Activated CD4-positive, alpha-beta T cell treated with anti-CD3 and anti-CD28 coated beads for 36 hours (primary cell): Measurements from ENCODE around the gene PRKD2. TPM values are rescaled to one million over a fixed set of nuclear protein-coding genes. Genes with fewer than 3 reads are reported as not detected.
A peak's percentile ranks its signal among the peaks of the same experiment; 100 is the strongest.

Experiments
- ATAC-seq: fragments of 200-7000 bp; cut with Tn5 transposase; one replicate; pipeline ENCODE4 v1.10.0; 2021; ENCODE audit warnings: mild to moderate bottlenecking, moderate library complexity
- CTCF ChIA-PET: fragments of 350-600 bp; sonication (Branson Sonifier 250); formaldehyde crosslinking; loops from one replicate; lab custom pipeline; 2021; ENCODE audit warnings: antibody characterized with exemption; lab: Charles Lee
- POLR2A ChIA-PET: fragments of 350-600 bp; sonication (Branson Sonifier 250); formaldehyde crosslinking; loops from one replicate; lab custom pipeline; 2021; ENCODE audit warnings: antibody characterized with exemption, inconsistent platforms; lab: Charles Lee
- DNase-seq: peaks from one replicate; pipeline ENCODE4 v3.0.0-alpha.2; 2020
- H3K27ac Mint-ChIP-seq: one replicate; pipeline ENCODE4 v1.8.0; 2021; ENCODE audit warnings: mixed read lengths
- H3K27me3 Mint-ChIP-seq: one replicate; pipeline ENCODE4 v1.8.0; 2021; ENCODE audit warnings: mixed read lengths
- H3K36me3 Mint-ChIP-seq: one replicate; pipeline ENCODE4 v1.8.0; 2021; ENCODE audit warnings: low read depth, mixed read lengths
- H3K4me1 Mint-ChIP-seq: one replicate; pipeline ENCODE4 v1.8.0; 2021; ENCODE audit warnings: mixed read lengths
- H3K4me3 Mint-ChIP-seq: one replicate; pipeline ENCODE4 v1.8.0; 2021; ENCODE audit warnings: mild to moderate bottlenecking, moderate library complexity, mixed read lengths
- H3K9me3 Mint-ChIP-seq: one replicate; pipeline ENCODE4 v1.8.0; 2021; ENCODE audit warnings: low read depth, mixed read lengths
- intact Hi-C, 2 experiments: fragments of 100-400 bp; cut with DNase I in 1 of 2; cut with micrococcal nuclease in 1 of 2; formaldehyde crosslinking; loops; one replicate each; pipeline versions ENCODE4 v1.14.2 to v1.15.1; 2022 to 2024; cut with DNase I, micrococcal nuclease
- total RNA-seq, 2 experiments: library from RNA; stranded (reverse); gene quantifications; one replicate each; pipeline ENCODE4 v1.2.3, GENCODE V29; 2021

Gene PRKD2
- total RNA-seq, 2 experiments from 2014 or later: 76.0 to 78.3 TPM

DNA sequence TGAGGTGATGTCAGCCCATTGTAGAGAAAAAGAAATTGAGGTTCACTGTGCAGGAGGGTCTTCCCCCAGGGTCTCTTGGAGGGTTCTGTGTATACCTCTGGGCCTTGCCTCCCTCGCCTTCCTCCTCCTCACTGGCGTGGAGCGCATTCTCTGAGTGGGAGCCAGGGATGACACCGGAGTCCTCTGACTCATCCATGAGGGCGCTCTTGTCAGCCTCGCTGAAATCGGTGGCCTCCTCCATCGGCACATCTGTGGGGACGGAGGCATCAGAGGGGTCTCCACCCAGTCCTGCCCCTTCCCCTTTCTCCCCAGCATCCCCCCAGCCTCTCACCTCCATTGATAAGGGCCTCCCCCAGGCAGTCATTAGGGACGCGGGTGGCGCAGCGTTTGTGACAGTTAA lies 16.2 kb downstream of the PRKD2 start:
- DNase-seq (no peak), ATAC-seq (no peak)
- Mint-ChIP-seq H3K27ac (no peak overlapping the region), H3K36me3 (peaks cover 48% of the 10 kb centered on the region), H3K27me3 (no peaks in the 10 kb centered on the region), H3K9me3 (no peaks in the 10 kb centered on the region), H3K4me3 (no peak overlapping the region), H3K4me1 (peaks cover 6% of the 10 kb centered on the region)
- CTCF ChIA-PET: no interaction called here
- POLR2A ChIA-PET: no interaction called here
- intact Hi-C loops: no loop called here

DNA sequence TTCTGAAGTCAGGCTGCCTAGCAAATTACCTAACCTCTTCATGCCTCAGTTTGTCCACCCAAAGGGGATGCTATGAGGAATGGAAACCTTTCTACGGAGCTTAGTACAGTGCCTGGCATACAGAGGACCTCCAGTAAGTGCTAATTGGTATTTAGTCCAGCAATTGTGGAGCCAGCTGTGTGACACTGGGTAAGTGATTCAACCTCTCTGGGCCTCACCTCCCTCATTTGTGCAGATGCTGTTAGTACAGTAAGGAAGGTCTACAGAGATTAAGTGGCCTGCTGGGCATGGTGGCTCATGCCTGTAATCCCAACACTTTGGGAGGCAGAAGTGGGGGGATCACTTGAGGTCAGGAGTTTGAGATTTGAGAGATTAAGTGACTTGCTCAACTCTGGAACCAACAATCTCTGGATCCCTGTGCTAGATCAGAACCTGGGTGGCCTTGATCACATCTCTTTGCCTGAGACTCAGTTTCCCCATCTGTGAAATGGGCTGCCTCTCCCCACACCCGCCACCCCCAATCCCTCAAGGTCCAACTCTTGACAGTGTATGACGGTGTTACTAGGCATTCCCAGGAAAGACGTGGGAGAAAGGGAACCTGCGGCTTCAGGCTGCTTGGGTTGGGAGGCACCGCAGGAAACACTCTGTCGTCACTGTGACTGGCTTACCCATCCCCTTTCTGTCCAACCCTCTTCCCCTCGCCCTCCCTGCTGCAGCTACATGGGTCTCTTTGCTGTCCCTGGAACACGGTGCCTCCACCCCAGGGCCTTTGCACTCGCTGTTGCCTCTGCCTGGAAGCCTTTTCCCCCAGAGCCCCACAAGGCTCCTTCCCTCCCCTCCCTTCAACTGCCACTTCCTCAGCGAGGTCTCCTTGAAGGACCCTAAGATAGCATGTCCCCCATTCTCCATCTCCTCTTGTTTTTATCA lies 18.3 kb downstream of the PRKD2 start:
- ChIA-PET CTCF (interaction anchor here (0.6 to 1.4 kb wide), 2 partner anchors 30 to 68 kb away, joined by 3 to 4 read pairs; no protein-coding TSS in a partner anchor), POLR2A (no interaction called here)
- H3K4me1 Mint-ChIP-seq: no peaks in the 10 kb centered on the region
- H3K27me3 Mint-ChIP-seq: no peaks in the 10 kb centered on the region
- no peak overlapping the region for H3K4me3 Mint-ChIP-seq
- H3K27ac Mint-ChIP-seq: no peak overlapping the region
- no peaks in the 10 kb centered on the region for H3K9me3 Mint-ChIP-seq
- peaks cover 51% of the 10 kb centered on the region for H3K36me3 Mint-ChIP-seq
- intact Hi-C loops: no loop called here
- no peak for ATAC-seq
- no peak for DNase-seq

DNA sequence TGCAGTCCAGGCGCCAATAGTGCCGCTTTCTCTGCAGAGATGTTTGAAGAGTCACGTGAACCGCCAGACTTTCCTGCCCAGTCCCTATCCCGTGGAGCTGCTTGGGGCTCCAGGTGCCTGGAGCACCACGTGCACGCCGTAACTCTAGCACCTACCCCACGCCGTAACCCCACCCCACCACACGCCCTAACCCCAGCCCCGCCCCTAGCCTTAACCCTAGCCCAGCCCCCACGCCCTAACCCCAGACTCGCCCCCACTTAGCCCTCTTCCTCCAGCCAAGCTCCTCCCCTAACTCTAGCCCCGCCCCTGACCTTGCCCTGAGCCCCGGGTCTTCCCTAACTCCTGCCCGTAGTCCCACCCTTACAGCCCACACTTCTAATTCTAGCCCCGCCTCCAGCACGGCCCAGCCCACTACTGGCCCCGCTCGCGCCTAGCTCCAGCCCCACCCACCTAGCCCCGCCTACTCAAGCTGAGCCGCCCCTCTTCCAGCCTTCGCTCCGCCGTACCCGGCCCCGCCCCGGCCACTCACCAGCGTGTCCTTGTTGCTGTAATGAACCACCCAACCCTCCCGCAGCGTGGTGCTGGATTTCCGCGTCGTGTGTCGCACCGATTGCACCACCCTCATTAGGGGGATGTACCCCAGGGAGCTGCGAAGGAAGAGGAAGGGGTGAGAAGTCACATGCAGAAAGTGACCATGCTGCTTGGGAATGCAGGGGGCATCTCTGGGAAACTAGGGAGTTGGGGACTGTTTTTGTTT lies 19.5 kb downstream of the PRKD2 start:
- CTCF ChIA-PET: interaction anchor here (0.6 to 2.0 kb wide), 4 partner anchors 8 to 186 kb away, joined by 3 to 7 read pairs (median 5); no protein-coding TSS in a partner anchor
- ATAC-seq (peak; percentile 57), DNase-seq (peak; percentile 46)
- Mint-ChIP-seq H3K4me3 (no peak overlapping the region), H3K4me1 (no peaks in the 10 kb centered on the region), H3K27me3 (no peaks in the 10 kb centered on the region), H3K9me3 (no peaks in the 10 kb centered on the region), H3K36me3 (peaks cover 59% of the 10 kb centered on the region), H3K27ac (no peak overlapping the region)
- POLR2A ChIA-PET: interaction anchor here (0.8 kb wide), 1 partner anchor 17 kb away, joined by 4 read pairs; no protein-coding TSS in a partner anchor
- intact Hi-C loops: no loop called here

DNA sequence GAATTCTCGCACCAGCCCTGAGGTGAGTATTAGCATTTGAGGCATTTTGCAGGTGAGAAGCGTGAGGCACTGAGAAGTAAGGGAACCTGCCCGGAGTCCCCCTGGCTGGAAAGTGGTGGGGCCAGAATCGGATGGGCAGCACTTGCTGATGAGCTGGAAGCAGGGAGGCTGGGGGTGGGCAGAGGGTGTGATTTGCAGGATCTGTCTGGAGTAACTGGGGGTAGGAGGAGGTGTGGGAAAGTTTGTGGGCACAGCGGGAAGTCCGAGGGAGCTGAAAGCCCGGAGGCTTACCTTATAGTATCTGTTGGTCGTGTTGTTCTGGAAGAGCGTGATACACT lies 20.1 kb downstream of the PRKD2 start:
- Mint-ChIP-seq H3K36me3 (peaks cover 62% of the 10 kb centered on the region), H3K27ac (no peak overlapping the region), H3K4me3 (no peak overlapping the region), H3K27me3 (no peaks in the 10 kb centered on the region), H3K9me3 (no peaks in the 10 kb centered on the region), H3K4me1 (no peaks in the 10 kb centered on the region)
- intact Hi-C loops: no loop called here
- no peak for ATAC-seq
- no peak for DNase-seq
- ChIA-PET CTCF (interaction anchor here (0.6 to 2.0 kb wide), 5 partner anchors 9 to 185 kb away, joined by 3 to 7 read pairs (median 4); no protein-coding TSS in a partner anchor), POLR2A (interaction anchor here (0.8 kb wide), 1 partner anchor 17 kb away, joined by 4 read pairs; no protein-coding TSS in a partner anchor)

DNA sequence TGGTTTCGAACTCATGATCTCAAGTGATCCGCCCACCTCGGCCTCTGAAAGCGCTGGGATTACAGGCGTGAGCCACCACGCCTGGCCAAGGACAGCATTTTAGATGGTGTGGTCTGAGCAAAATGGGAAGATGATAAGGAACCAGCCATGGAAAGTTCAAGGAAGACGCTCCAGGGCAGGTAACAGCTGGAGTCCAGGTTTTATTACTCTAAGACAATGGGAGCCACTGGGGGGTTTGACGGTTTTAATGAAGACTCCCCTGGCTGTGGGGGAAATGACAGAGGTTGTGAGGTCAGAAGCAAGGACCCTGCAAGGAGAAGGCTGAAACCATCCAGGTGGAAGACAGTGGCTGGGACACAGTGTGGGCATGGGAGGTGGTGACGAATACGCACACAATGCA lies 20.9 kb downstream of the PRKD2 start:
- H3K27me3 Mint-ChIP-seq: no peaks in the 10 kb centered on the region
- ChIA-PET POLR2A (no interaction called here), CTCF (interaction anchor here (0.7 to 2.0 kb wide), 4 partner anchors 8 to 31 kb away, joined by 4 to 6 read pairs (median 4); no protein-coding TSS in a partner anchor)
- intact Hi-C loops: no loop called here
- no peak overlapping the region for H3K27ac Mint-ChIP-seq
- no peaks in the 10 kb centered on the region for H3K9me3 Mint-ChIP-seq
- H3K4me1 Mint-ChIP-seq: no peaks in the 10 kb centered on the region
- ATAC-seq: no peak
- no peak overlapping the region for H3K4me3 Mint-ChIP-seq
- H3K36me3 Mint-ChIP-seq: peaks cover 64% of the 10 kb centered on the region
- no peak for DNase-seq

DNA sequence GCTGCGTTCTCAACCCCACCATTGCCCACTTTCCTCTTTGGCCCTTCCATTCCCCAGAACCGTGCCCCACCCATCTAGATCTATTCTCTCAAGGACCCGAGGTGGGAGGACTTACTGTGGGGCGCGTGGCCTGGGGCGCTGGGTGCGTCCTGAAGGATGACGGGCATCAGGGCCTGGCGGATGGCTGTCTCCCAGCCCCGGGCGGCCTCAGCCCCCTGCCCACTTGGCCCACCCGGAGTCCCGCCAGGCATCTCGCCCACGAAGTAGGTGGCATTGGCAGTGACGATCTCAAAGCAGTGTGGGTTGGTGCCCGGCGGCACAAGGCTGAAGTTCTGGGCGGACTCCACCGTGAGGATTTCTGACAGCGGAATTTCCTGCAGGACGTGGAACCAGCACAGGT lies 23.2 kb downstream of the PRKD2 start:
- CTCF ChIA-PET: interaction anchor here (2.1 kb wide), 1 partner anchor 11 kb away, joined by 8 read pairs; no protein-coding TSS in a partner anchor
- POLR2A ChIA-PET: no interaction called here

DNA sequence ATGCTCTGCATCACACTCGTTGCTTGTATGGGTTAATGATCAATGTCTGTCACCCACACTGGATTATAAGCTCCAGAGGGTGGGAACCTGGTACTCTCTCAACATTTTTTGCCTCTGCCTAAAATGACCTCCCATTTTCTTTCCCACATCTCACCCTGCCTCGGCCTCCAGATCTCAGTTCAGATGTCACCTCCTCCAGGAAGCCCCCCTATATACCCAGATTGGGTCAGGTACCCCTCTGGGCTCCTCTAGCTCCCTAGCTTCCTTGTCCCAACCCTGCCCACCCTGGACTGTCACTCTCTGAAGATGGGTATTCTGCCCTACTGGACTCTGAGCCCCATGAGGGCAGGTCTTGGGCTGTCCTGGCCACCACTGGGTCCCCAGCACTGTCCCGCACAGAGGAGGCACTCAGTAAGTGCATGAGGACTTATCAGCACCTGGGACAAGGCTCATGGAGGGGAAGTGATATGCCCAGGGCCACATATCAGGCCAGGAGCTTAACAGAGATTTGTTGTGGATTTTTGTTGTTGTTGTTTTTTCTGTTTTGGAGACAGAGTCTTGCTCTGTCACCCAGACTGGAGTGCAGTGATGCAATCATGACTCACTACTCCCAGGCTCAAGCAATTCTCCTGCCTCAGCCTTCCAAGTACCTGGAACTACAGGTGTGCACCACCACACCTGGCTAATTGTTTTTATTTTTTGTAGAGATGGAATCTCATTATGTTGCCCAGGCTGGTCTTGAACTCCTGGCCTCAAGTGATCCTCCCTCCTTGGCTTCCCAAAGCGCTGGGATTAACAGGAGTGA lies 23.8 kb downstream of the PRKD2 start:
- ChIA-PET POLR2A (no interaction called here), CTCF (interaction anchor here (0.6 to 2.1 kb wide), 4 partner anchors 10 to 113 kb away, joined by 3 to 8 read pairs (median 4); no protein-coding TSS in a partner anchor)
- no peaks in the 10 kb centered on the region for H3K9me3 Mint-ChIP-seq
- no peaks in the 10 kb centered on the region for H3K4me1 Mint-ChIP-seq
- no peak for ATAC-seq
- no peak overlapping the region for H3K4me3 Mint-ChIP-seq
- H3K36me3 Mint-ChIP-seq: peaks cover 70% of the 10 kb centered on the region
- H3K27ac Mint-ChIP-seq: peak overlapping the region; percentile 47
- intact Hi-C loops: loop anchor here in 1 of 2 experiments (5.0 kb wide), 1 partner anchor 34 kb away; no protein-coding TSS in a partner anchor
- DNase-seq: no peak
- no peaks in the 10 kb centered on the region for H3K27me3 Mint-ChIP-seq

More for the DNA sequence above, 23.2 kb downstream of the PRKD2 start:
- Mint-ChIP-seq H3K9me3 (no peaks in the 10 kb centered on the region), H3K4me3 (no peak overlapping the region), H3K4me1 (no peaks in the 10 kb centered on the region), H3K36me3 (peaks cover 69% of the 10 kb centered on the region), H3K27me3 (no peaks in the 10 kb centered on the region), H3K27ac (peak overlapping the region; percentile 47)
- DNase-seq: no peak
- intact Hi-C loops: loop anchor here in 1 of 2 experiments (5.0 kb wide), 1 partner anchor 34 kb away; no protein-coding TSS in a partner anchor
- no peak for ATAC-seq

DNA sequence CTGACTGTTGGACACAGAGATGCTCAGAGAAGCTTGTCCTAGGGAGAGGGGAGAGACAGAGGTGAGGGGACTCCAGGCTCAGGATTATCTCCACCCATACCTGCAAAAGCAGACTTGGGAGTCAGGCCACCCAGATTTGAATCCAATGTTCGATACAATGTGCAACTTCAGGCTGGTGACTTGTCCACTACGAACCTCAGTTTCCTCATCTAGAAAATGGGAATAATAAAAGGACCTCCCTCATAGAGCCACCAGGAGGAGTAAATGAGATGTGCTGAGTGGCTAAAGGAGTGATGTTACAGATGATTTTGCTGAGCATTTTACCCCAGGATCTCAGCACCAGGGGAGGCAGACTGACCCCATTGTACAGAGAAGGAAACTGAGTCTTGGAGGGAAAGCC lies 25.0 kb downstream of the PRKD2 start:
- no peaks in the 10 kb centered on the region for H3K4me1 Mint-ChIP-seq
- no peak for ATAC-seq
- H3K4me3 Mint-ChIP-seq: no peak overlapping the region
- ChIA-PET CTCF (no interaction called here), POLR2A (no interaction called here)
- no peaks in the 10 kb centered on the region for H3K9me3 Mint-ChIP-seq
- intact Hi-C loops: loop anchor here in 1 of 2 experiments (5.0 kb wide), 1 partner anchor 35 kb away; no protein-coding TSS in a partner anchor
- H3K27ac Mint-ChIP-seq: peak overlapping the region; percentile 25
- H3K27me3 Mint-ChIP-seq: no peaks in the 10 kb centered on the region
- H3K36me3 Mint-ChIP-seq: peaks cover 68% of the 10 kb centered on the region
- DNase-seq: no peak

DNA sequence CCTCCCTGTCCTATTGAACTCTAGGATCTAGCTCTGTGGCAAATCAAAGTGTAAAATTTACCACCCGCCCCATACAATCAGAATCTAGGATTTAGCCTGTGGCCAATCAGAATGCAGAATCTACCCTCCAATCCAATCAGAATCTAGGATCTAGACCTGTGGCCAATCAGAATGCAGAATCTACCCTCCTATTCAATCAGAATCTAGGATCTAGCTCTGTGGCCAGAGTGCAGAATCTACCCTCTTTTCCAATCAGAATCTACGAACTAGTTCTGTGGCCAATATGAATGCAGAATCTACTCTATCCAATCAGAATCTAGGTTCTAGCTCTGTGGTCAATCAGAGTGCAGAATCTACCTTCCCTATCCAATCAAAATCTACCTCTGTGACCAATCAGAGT lies 25.8 kb downstream of the PRKD2 start:
- intact Hi-C loops: loop anchor here in 1 of 2 experiments (5.0 kb wide), 1 partner anchor 36 kb away; no protein-coding TSS in a partner anchor
- POLR2A ChIA-PET: no interaction called here
- H3K27ac Mint-ChIP-seq: no peak overlapping the region
- no peaks in the 10 kb centered on the region for H3K27me3 Mint-ChIP-seq
- no peak overlapping the region for H3K4me3 Mint-ChIP-seq
- no peaks in the 10 kb centered on the region for H3K4me1 Mint-ChIP-seq
- no peaks in the 10 kb centered on the region for H3K9me3 Mint-ChIP-seq
- CTCF ChIA-PET: interaction anchor here (0.6 to 1.1 kb wide), 4 partner anchors 14 to 51 kb away, joined by 3 read pairs; no protein-coding TSS in a partner anchor
- H3K36me3 Mint-ChIP-seq: peaks cover 62% of the 10 kb centered on the region
- ATAC-seq (no peak), DNase-seq (no peak)

DNA sequence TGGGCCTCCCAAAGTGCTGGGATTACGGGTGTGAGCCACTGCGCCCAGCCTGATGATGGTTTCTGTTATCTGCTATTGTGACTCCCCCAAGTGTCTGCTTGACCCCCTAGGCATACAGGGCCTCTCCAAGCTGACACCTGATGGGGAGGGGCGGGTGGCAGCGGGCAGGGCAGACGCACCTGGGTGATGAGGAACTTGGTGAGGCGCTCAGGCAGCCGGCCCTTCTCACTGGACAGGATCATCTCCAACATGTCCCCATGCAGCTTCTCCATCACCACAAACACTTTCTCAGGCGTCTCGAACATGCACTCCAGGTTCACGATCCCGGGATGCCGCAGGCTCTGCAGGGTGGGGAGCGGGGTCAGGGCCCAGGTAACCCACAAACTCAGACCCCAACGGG lies 27.6 kb downstream of the PRKD2 start:
- Mint-ChIP-seq H3K4me3 (no peak overlapping the region), H3K27ac (no peak overlapping the region), H3K9me3 (no peaks in the 10 kb centered on the region), H3K4me1 (no peaks in the 10 kb centered on the region), H3K27me3 (no peaks in the 10 kb centered on the region), H3K36me3 (peaks cover 59% of the 10 kb centered on the region)
- intact Hi-C loops: no loop called here
- no peak for ATAC-seq
- no peak for DNase-seq
- ChIA-PET POLR2A (no interaction called here), CTCF (no interaction called here)
